Neuronal stem cell (in vitro differentiated cells): ENCODE measurements around the gene DHH.

Source experiments
- DNase-seq: peaks from one replicate; pipeline ENCODE4 v3.0.0-alpha.2; 2013; ENCODE audit warnings: low spot score
- H2AFZ ChIP-seq: one replicate; pipeline ENCODE4 v1.6.1; 2013; ENCODE audit warnings: mild to moderate bottlenecking, low read length, inconsistent platforms
- H2AK5ac ChIP-seq: 2 replicates; pipeline ENCODE4 v1.6.1; 2013; ENCODE audit warnings: low read depth, mild to moderate bottlenecking, inconsistent platforms, low read length, moderate library complexity, mixed read lengths
- H2BK120ac ChIP-seq: 2 replicates; pipeline ENCODE4 v1.6.1; 2013; ENCODE audit warnings: low read depth, mild to moderate bottlenecking, inconsistent platforms, low read length, moderate library complexity, mixed read lengths
- H2BK12ac ChIP-seq: one replicate; pipeline ENCODE4 v1.6.1; 2013; ENCODE audit warnings: low read length, inconsistent platforms
- H2BK15ac ChIP-seq: 2 replicates; pipeline ENCODE4 v1.6.1; 2013; ENCODE audit warnings: mild to moderate bottlenecking, low read length, inconsistent platforms, mixed read lengths
- H2BK5ac ChIP-seq: one replicate; pipeline ENCODE4 v1.6.1; 2013; ENCODE audit warnings: inconsistent platforms, mild to moderate bottlenecking, low read length, moderate library complexity
- H3K14ac ChIP-seq: one replicate; pipeline ENCODE4 v1.6.1; 2013; ENCODE audit warnings: low read length, inconsistent platforms
- H3K18ac ChIP-seq: 2 replicates; pipeline ENCODE4 v1.6.1; 2013; ENCODE audit warnings: low read length, inconsistent platforms
- H3K23ac ChIP-seq: 2 replicates; pipeline ENCODE4 v1.6.1; 2013; ENCODE audit warnings: low read depth, mild to moderate bottlenecking, mixed read lengths, low read length, inconsistent platforms; ENCODE audit not compliant: poor library complexity
- H3K27ac ChIP-seq: replicated peaks from 3 replicates; pipeline ENCODE4 v1.5.1; 2013; ENCODE audit warnings: low read length, inconsistent platforms
- H3K27me3 ChIP-seq, 3 experiments: 2 replicates each; pipeline ENCODE4 v1.6.1; 2013; ENCODE audit warnings: low read length in 3 of 3, mild to moderate bottlenecking in 2 of 3, inconsistent platforms in 1 of 3, low read depth in 1 of 3, mixed read lengths in 1 of 3, moderate library complexity in 1 of 3; ENCODE audit not compliant: control insufficient read depth in 3 of 3, insufficient read depth in 3 of 3
- H3K36me3 ChIP-seq, 2 donors: replicated peaks in 1 of 2; 2 replicates each; pipeline ENCODE4 v1.6.1; 2013; ENCODE audit warnings: low read length in 2 of 2; ENCODE audit not compliant: control insufficient read depth in 2 of 2, insufficient read depth in 2 of 2
- H3K4ac ChIP-seq: 2 replicates; pipeline ENCODE4 v1.6.1; 2013; ENCODE audit warnings: inconsistent platforms, mild to moderate bottlenecking, low read length, moderate library complexity
- H3K4me1 ChIP-seq, 2 donors: 1 replicate in 1 of 2; 2 replicates in 1 of 2; pipeline ENCODE4 v1.6.1; 2013; ENCODE audit warnings: low read length in 2 of 2, low read depth in 1 of 2; ENCODE audit not compliant: control insufficient read depth in 2 of 2, insufficient read depth in 1 of 2
- H3K4me2 ChIP-seq: one replicate; pipeline ENCODE4 v1.6.1; 2013; ENCODE audit warnings: mild to moderate bottlenecking, low read length, inconsistent platforms; ENCODE audit not compliant: insufficient read depth, poor library complexity, severe bottlenecking
- H3K4me3 ChIP-seq, 2 donors: 2 replicates each; pipeline ENCODE4 v1.5.1; 2013; ENCODE audit warnings: low read length in 2 of 2, mild to moderate bottlenecking in 2 of 2, inconsistent platforms in 1 of 2, moderate library complexity in 1 of 2
- H3K79me1 ChIP-seq: one replicate; pipeline ENCODE4 v1.6.1; 2013; ENCODE audit warnings: low read depth, mild to moderate bottlenecking, inconsistent platforms, low read length, moderate library complexity
- H3K9ac ChIP-seq: one replicate; pipeline ENCODE4 v1.6.1; 2013; ENCODE audit warnings: mild to moderate bottlenecking, low read depth, low read length, inconsistent platforms; ENCODE audit not compliant: poor library complexity
- H3K9me3 ChIP-seq, 2 donors: replicated peaks in 1 of 2; 2 replicates each; pipeline versions ENCODE3 to v1.6.1; 2013; ENCODE audit warnings: low read length in 2 of 2, mild to moderate bottlenecking in 2 of 2, inconsistent platforms in 1 of 2, low read depth in 1 of 2, mixed read lengths in 1 of 2, moderate library complexity in 1 of 2; ENCODE audit not compliant: control insufficient read depth in 2 of 2, insufficient read depth in 1 of 2
- H4K8ac ChIP-seq: one replicate; pipeline ENCODE4 v1.6.1; 2013; ENCODE audit warnings: low read depth, mild to moderate bottlenecking, inconsistent platforms, low read length, moderate library complexity
- H4K91ac ChIP-seq: one replicate; pipeline ENCODE4 v1.6.1; 2013; ENCODE audit warnings: low read length, low read depth, mild to moderate bottlenecking, inconsistent platforms; ENCODE audit not compliant: poor library complexity
- WGBS, 2 donors: extraction: QIAGEN DNeasy Blood & Tissue Kit; methylation state at CpG; one replicate each; pipeline ENCODE4 v1.1.7; 2013; ENCODE audit warnings: missing lambda C conversion rate in 2 of 2, mixed read lengths in 1 of 2; ENCODE audit not compliant: insufficient read length in 2 of 2, insufficient replicate concordance in 1 of 2; ENCODE audit errors: extremely low coverage in 2 of 2; 5-methylcytosine and 5-hydroxymethylcytosine counted together

DHH gene

DNA sequence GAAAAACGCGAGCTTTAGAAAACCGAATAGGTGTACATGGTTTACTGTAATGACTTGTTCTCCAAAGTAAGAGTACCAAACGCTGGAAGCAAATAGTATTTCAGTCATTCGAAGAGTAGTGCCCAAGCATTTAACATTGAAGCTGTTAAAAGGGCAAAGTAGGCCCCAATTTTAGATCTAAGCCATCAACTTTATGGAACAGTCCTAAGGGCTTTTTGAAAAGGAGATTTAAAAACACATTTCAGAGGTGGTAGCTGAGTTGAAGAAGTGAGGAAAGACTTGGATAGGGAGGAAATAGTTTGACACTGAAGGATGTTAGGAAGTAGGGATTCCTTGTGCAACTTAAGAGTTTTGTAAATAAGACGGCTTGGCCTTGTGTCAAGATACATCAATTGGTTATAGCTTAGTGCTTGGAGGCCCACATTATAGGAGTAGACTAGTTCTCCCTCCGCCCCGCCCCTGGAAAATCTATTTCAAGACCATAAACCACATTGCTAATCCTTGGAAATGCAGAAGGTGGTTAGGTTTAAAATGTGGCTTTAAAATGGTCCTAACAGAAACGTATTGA lies 37.4 kb upstream of the DHH start:
- Histone ChIP-seq H3K27ac (no peak overlapping the region), H3K4ac (no peak overlapping the region), H2BK12ac (no peak overlapping the region), H3K14ac (no peak overlapping the region), H3K9me3 (peaks cover 0 to 3% of the 10 kb centered on the region in 2 donors), H2AK5ac (no peak overlapping the region), H4K8ac (no peak overlapping the region), H3K4me2 (peak overlapping the region; percentile 43), H2AFZ (peak overlapping the region; percentile 63), H3K27me3 (no peaks in the 10 kb centered on the region), H3K79me1 (peaks cover 6% of the 10 kb centered on the region), H2BK5ac (no peak overlapping the region), H3K36me3 (peaks cover 18 to 36% of the 10 kb centered on the region in 2 donors), H3K18ac (no peak overlapping the region), H3K4me1 (peaks cover 8 to 10% of the 10 kb centered on the region in 2 donors), H3K4me3 (peak overlapping the region in 1 of 2 donors; percentile 83), H4K91ac (no peak overlapping the region), H2BK120ac (no peak overlapping the region), H2BK15ac (no peak overlapping the region), H3K23ac (no peak overlapping the region), H3K9ac (no peak overlapping the region)
- no peak for DNase-seq
- WGBS, 2 donors = no CpG with 5 or more reads among the region's 9 CpGs

DNA sequence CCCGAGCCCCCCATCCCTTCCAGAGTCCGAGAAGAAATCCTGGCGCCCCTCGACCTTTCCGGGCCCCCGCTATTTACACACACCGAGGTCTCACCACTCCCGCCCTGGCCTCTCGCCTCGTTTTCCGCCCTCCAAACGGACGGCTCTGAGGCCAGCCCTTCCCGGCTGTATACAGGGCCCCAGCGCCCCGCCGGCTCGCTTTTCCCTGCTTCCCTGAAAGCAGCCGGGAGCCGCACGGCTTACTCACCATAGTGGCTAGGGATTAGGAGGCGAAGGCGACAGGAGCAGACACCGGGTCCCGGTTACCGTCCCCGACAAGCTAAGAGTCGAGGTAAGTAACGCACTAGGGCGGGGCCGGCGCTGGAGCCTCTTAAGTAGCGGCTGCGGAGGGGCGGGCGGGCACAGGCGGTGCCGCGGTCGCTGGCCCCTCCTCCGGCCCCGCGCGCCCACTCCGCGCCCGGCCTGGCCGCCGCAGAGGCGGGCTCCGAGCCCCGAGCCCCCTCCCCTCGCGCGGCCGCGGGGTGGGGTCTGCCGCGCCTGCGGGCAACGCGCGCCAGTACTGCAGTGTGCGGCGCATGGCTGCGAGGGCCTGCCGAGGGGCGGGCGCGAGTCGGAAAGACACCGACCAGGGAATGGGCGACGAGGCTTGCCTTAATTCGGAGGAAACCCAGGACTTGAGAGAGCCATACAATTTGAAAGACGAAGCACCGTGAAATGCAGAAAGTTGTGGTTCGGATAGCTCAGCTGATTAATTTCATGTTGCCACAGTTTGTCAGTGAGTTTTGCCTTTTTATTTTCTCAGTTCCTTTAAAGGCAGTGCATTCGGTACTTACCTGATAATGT lies 36.7 kb upstream of the DHH start, which contains the start of gene TUBA1B:
TUBA1B (minus strand) TSS at position 345 of the 843 bp plus-strand sequence; CDS start at position 250, 95 bp downstream.
- WGBS, 2 donors = no CpG with 5 or more reads among the region's 79 CpGs
- H3K27ac ChIP-seq = peak within 1 kb of the TSS; percentile 93

DNA sequence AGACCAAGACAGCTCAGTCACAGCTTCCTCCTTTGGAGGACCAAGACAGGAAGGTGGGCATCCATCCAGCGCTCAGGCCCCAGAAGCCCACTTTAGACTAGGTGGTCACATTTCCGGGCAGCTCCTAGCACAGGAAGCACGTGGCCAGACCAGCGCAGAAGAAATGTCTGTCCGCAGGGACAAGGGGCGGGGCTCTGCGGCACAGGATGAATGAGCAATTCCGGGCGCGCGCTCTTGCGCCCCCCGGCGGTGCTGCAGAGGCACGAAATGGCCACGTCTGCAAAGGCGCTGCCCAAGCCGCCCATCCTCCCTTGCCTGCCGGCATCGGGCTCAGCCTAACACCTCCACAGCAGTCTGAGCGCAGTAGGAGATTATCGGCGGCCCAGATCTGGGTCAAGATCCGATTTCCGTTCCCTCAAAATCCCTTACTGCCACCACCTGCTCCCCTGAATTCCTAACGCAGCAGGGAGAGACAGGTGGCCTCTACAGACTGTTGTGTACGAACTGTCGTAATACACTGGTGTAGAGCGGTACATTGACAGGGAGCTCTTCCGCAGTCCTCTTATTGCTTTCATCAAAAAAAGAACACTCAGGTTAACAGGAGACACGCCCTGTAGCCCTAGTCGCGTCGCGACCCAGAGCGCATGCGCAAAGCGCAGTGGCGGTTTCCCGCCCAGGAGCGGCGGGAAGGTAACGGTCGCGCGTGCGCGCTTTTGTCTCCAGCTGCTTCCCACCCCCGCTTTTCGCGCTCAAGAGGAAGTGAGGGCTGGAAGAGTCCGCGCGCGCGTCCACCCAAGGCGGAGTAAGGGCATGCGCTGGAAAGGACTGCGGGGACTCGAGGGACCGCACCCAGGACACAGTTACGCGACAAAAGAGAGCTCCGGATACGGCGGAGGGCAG lies 35.8 kb upstream of the DHH start:
- H3K4me1 ChIP-seq = peaks cover 8 to 10% of the 10 kb centered on the region in 2 donors
- no peak overlapping the region for H2BK12ac ChIP-seq
- H4K91ac ChIP-seq = peak overlapping the region; percentile 92
- H2BK5ac ChIP-seq = peak overlapping the region; percentile 97
- WGBS, 2 donors = no CpG with 5 or more reads among the region's 66 CpGs
- H3K27ac ChIP-seq = peak overlapping the region; percentile 93
- peak overlapping the region; percentile 83 to 99 for H3K4me3 ChIP-seq
- H3K4ac ChIP-seq = peak overlapping the region; percentile 100
- peak overlapping the region; percentile 100 for H3K18ac ChIP-seq
- H3K23ac ChIP-seq = peak overlapping the region; percentile 100
- H2BK120ac ChIP-seq = peak overlapping the region; percentile 100
- H3K9me3 ChIP-seq = peaks cover 0 to 3% of the 10 kb centered on the region in 2 donors
- H2AFZ ChIP-seq = peak overlapping the region; percentile 32
- H3K79me1 ChIP-seq = peaks cover 6% of the 10 kb centered on the region
- peak overlapping the region; percentile 92 for H3K4me2 ChIP-seq
- H3K36me3 ChIP-seq = peaks cover 21 to 41% of the 10 kb centered on the region in 2 donors
- peak overlapping the region; percentile 30 for H2AK5ac ChIP-seq
- H2BK15ac ChIP-seq = peak overlapping the region; percentile 97
- H3K9ac ChIP-seq = peak overlapping the region; percentile 99
- H3K27me3 ChIP-seq = no peaks in the 10 kb centered on the region
- DNase-seq = peak; percentile 83
- peak overlapping the region; percentile 96 for H4K8ac ChIP-seq
- peak overlapping the region; percentile 98 for H3K14ac ChIP-seq

More for the DNA sequence above, 36.7 kb upstream of the DHH start, which contains the start of gene TUBA1B:
- H4K91ac ChIP-seq = peak within 1 kb of the TSS; percentile 92
- H2AFZ ChIP-seq = peak within 1 kb of the TSS; percentile 63
- peak within 1 kb of the TSS; percentile 99 for H3K9ac ChIP-seq
- peaks cover 0 to 3% of the 10 kb centered on the region in 2 donors for H3K9me3 ChIP-seq
- H3K4me2 ChIP-seq = peak within 1 kb of the TSS; percentile 92
- H3K27me3 ChIP-seq = no peaks in the 10 kb centered on the region
- peak; percentile 89 for DNase-seq
- H2AK5ac ChIP-seq = peak within 1 kb of the TSS; percentile 30
- H2BK5ac ChIP-seq = peak within 1 kb of the TSS; percentile 97
- peak within 1 kb of the TSS; percentile 100 for H3K23ac ChIP-seq
- peaks cover 6% of the 10 kb centered on the region for H3K79me1 ChIP-seq
- H3K36me3 ChIP-seq = peaks cover 21 to 41% of the 10 kb centered on the region in 2 donors
- peak within 1 kb of the TSS; percentile 100 for H3K4ac ChIP-seq
- H3K4me3 ChIP-seq = peak within 1 kb of the TSS; percentile 83 to 99
- peak within 1 kb of the TSS; percentile 98 for H3K14ac ChIP-seq
- H4K8ac ChIP-seq = peak within 1 kb of the TSS; percentile 96
- peak within 1 kb of the TSS; percentile 97 for H2BK15ac ChIP-seq
- H2BK12ac ChIP-seq = no peak within 1 kb of the TSS
- H2BK120ac ChIP-seq = peak within 1 kb of the TSS; percentile 100
- H3K4me1 ChIP-seq = peaks cover 8 to 10% of the 10 kb centered on the region in 2 donors
- peak within 1 kb of the TSS; percentile 100 for H3K18ac ChIP-seq
